PC-3 (cell line): ENCODE measurements around the gene ELN.

Experiments
- CTCF ChIP-seq: fragments of 300-600 bp; sonication (generic); conservative IDR thresholded peaks from 2 replicates; pipeline ENCODE4 v1.5.1; 2017; ENCODE audit warnings: antibody characterized with exemption, low read depth, mild to moderate bottlenecking, low read length
- EZH2phosphoT487 ChIP-seq: fragments of 300-600 bp; sonication (generic); IDR thresholded peaks from 2 replicates; pipeline ENCODE4 v1.6.1; 2018; ENCODE audit warnings: mild to moderate bottlenecking, antibody characterized with exemption, low read length, borderline replicate concordance

DNA sequence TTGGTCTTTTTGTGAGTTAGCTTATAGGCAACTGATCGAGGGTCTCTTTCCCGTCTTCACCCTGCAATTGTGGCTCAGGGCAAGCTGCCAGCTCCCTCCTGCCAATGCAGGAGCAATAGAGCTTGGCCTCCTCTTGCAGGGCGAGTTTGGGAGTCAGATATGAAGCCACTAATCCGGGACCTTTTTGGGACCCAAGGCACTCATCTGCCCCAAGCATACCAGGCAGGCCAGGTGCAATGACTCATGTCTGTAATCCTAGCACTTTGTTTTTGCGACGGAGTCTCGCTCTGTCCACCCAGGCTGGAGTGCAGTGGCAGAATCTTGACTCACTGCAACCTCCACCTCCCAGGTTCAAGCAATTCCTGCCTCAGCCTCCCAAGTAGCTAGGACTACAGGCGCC is 76.7 kb downstream of the ELN start:
- no peak for TF ChIP-seq CTCF
- no peak for TF ChIP-seq EZH2phosphoT487
